HG02852 (cell line): ENCODE data around the gene HAPLN1.

ENCODE experiments used
- ATAC-seq: cut with Tn5 transposase; IDR thresholded peaks from one replicate; pipeline ENCODE4 v1.9.1; 2021; ENCODE audit warnings: mild to moderate bottlenecking, moderate library complexity; ENCODE audit not compliant: unreplicated experiment

Gene HAPLN1

DNA sequence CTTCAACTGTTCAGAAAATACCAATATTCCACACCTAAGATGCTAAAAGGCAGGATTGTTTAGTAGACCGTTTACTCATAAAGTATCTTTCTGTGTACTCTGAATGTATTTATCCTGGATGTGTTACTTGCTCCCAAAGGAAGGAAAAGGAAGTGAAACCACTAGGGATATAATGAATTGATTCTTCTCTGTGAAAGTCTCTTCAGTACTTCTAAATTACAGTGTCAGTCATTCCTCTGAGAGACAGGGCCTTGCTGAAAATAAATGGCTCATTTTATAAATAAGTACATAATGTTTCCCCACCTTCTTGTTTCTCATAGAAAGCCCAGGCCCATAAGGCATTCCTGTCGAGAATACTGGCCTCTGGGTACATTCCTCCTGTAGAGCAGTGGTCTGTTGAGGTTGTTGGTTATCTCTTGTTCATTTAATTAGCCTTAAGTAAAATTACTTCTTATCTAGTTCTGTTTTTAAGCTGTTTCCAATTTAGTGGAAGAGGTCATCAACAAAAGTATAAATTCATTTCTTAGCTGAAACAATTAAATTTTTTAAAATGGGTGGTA is 1.6 kb downstream of the HAPLN1 start:
- no peak for ATAC-seq

DNA sequence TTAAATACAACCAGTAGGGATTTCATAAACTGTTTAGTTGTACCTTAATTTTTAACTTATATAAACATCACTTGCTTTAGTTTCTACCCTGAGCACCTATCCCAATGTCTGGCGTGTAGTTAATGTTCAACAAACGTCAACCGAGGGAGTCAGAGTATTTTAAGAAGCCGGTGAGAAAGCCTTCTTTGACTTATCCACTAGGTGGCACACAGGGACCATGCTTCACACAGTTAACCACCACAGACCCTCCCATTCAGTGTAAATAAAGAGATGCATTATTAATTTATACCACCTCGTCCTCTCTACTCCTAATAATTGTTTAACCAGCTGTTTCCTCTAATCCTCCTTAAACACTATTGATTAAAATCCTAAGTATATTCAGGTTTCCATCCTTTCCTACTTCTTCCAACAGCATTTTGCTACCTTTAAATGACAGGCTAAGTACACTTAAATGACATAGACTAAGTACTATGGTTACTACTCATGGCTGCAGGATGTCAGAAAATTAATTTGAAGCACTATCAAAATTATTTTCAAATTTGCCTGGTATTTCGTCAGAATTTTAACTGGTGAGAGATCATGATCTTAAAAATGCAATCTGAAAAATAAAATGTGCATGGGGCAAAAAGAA is 2.3 kb downstream of the HAPLN1 start:
- peak; percentile 71 for ATAC-seq

DNA sequence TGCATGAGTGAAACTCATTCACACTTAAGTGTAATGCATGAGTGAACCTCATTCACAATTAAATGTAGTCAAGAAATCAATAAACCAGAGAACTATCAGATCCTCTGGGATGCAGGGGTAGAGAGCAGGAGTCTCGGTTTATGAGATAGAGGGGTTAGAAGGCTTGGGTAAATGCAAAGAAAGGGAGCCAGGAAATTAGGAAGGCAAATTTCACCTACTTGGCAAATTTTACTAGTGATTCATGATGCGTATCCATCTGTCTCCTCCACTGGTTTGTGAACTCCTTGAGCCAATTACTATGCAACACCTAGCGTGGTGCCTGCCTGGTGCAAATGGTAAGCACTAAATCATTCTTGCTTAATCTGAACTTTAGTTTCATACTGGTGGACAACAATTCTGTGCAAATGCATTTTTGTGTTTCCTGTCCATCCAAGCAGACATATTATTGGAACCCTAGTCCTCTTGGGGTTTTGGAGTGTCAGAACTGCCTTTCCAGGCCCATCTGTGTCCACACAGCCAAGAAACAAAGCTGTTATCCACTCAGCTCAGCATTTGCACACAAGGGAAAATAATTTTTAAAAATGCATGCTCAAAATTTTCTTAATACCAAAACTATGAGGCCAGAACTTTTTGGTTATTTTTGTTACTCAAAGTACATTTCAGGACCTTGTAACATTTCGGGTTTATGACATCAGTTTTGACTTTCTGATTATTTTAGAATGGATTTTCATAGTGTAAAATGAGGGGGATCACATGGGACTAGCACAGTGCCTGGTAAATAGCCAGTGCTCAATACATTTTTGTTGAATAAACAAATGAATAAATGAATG is 5.2 kb downstream of the HAPLN1 start:
- ATAC-seq = no peak

DNA sequence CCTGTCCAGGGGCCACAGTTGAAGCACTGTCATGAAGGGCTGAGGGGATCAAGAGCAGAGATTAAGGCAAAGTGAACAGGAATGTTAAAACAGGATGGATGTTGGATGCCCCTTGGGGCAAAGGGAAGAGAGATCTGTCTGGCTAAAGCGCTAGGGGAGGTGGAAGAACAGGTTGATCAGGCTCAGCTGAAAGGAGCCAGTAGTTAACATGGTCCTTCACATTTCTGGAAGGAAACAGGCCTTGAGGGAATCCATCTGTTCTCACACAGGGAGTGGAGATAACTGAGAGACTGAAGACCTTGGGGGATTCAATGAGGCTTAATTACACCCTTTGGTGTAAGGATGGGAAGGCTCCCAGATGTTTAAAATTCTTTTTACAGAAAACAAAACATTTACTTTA is 5.8 kb downstream of the HAPLN1 start:
- ATAC-seq = no peak

DNA sequence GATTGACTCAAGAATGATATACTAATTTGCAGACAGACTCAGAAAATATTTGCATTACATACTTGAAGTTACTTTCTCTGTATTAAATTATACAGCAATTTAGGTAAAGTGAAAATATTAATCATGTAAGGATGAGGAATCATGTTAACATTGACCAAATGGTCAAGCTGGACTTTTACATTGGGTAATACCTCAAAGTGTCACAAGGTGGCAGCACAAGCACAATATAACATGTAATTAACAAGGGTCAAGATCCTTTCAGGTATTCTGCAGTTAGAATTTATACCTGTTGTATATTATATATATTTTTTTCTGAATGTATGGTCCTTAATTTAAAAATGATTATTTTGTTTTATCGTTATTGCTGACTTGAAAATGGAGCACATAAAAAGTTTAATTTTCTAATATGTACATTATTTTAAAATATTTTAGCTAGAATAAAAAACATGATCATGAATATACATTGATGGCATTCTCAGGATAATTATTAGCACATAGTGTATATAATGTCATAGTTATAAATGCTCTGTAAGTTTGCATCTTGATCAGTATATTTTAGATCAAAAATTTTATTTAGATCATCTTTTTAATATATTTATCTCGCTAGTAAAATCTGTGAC is 8.6 kb downstream of the HAPLN1 start:
- peak; percentile 61 for ATAC-seq

DNA sequence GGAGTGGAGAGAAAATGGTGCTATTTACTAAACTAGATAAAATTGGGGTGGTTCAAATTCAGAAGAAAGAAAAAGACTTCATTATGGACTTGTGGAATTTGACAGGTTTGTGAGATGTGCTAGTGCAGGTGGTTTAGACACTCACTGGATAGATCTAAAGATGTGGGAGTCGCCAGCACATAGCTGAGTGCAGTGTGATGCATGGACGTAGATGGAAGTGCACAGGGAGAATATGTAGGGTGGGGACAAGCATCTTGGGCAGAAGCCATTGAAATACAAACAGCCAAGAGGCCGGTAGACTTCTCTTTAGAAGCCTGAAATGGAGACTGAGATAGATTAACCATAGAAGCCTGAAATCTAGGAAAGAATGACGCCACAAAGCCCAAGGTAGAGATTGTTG is 10.7 kb downstream of the HAPLN1 start:
- ATAC-seq = no peak

DNA sequence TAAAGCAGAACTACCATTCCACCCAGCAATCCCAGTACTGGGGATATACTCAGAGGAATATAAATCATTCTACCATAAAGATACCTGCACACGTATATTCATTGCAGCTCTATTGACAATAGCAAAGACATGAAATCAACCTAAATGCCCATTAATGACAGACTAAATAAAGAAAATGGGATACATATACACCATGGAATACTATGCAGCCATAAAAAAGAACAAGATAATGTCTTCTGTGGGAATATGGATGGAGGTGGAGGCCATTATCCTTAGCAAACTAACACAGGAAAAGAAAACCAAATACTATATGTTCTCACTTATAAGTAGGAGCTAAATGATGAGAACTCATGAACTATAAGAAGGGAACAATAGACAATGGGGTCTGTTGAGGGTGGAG is 12.5 kb downstream of the HAPLN1 start:
- no peak for ATAC-seq

DNA sequence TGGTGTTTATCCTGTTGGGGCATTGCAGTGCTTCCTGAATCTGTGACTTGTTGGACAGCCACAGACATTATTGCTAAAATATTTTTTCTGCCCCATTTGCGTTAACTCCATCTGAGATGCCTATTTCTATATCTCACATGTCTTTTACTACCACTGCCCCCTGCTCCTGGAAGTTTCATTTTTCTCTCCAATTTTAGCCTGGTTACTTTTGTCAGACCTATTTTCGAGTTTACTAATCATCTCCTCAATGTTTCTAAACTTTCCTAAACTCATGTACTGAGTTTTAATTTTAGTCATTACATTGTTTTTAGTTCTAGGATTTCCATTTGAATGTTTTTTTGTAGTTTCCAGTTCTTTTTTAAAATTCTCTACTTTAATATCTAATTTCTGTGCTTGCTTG is 17.6 kb downstream of the HAPLN1 start:
- ATAC-seq = peak; percentile 43

DNA sequence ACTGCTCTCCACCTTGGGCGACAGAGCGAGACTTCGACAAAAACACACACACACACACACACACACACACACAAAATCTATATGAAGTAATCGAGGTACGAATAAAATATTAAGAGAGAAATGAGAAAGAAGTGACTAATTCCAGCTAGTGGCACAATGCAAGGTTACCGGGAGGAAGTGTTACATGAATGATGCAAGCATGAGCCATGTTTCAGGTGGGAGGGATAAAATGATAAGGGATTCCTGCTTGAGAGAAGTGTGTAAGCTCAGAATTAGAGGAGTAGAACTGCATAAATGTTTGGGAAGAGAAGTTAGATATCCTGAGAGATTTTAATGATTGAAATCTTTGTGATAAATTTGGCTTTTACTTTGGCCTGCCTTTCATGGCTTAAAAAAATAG is 18.8 kb downstream of the HAPLN1 start:
- ATAC-seq = no peak

DNA sequence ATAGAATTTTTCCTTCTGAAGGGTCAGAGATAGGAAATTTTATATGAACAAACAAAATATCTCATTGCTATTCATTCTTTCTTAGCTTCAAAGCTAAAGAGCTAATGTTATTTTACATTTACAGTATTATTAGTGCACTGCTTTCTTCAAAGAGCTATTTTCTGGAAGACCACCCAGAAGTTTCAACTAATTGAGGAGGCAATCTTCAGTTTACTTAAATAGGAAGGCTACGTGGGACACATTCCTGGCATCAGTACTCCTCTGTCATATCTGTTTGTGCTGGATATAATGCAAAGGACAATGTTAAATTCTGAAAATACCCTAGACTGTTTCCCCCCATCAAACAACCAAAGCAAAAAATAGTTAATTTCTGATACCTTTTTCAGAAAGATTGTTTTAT is 30.8 kb downstream of the HAPLN1 start:
- ATAC-seq = no peak

DNA sequence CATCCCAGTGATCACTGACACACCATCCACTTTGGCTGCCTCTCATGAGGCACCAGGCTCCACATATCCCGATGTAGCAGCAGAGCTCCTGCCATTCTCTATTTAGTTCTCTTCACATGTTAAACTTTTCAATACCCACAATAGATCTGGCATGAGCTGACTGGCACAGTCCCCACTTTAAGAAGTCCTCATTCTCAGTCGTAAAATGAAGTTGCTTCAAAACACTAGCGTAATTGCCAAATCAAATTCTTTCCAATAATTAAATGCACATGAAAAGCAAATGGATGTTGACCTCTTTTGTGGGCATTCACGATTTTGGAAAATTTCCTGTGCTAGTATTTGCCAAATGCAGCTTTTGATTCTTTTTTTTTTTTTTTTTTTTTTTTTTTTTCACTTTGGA is 32.4 kb downstream of the HAPLN1 start:
- ATAC-seq = no peak

DNA sequence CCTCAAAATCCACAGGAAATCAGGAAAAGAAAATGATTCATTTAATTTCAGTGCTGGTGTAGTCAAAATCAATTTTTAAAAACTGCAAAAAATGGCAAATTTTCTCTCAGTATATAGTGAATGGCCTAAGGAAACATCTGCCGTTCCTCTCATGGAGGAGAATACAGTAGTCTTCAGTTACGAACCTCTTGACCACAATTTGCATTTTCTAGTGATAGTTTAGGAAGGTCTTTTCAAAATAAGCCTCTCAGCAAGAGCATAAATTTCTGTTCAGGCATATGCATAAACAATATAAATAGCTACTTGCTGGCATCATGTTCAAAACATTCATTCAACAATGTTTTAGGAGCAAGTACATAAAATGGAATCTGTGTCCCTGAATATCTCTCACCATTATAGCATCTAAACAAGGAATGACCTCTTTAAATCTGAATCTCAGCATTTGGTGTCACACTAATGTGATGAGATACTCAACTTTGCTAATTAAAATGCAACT is 33.5 kb downstream of the HAPLN1 start:
- no peak for ATAC-seq

DNA sequence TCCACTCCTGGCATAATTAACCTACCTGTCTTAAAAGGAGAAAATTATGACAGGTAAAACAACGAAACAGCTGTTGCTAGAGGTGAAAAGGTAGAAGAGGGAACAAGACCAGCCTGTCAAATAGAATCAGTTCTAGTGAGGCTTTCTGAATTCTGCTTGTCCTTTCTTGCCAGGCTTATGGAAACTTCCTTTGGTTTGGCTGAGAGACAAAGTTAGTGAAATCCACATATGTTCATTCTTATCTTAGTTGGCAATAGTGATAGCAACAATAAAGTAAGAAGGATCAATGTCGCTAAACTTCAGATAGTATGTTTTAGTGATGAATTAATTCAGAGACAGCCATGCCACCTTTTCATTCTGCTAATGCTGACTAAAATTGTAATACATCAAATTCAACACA is 34.4 kb downstream of the HAPLN1 start:
- ATAC-seq = no peak

DNA sequence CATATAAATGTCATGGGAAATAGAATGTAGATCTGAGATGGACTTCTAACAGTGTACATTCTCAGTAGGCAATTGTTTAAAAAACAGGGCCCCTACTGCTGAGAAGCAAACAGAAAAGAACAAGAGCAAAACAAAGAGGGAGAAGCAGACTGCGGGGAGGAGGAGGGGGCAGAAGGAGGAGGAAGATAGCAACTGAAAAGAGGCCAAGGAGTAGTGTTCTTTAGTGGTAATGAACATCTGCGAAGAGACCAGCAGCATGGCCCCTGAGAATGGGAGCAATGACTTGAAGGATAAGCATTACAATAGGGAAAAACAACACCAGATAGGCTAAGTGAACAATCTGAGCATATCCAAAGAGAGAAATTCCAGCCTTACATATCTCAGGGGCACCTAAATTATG is 36.8 kb downstream of the HAPLN1 start:
- ATAC-seq = no peak

DNA sequence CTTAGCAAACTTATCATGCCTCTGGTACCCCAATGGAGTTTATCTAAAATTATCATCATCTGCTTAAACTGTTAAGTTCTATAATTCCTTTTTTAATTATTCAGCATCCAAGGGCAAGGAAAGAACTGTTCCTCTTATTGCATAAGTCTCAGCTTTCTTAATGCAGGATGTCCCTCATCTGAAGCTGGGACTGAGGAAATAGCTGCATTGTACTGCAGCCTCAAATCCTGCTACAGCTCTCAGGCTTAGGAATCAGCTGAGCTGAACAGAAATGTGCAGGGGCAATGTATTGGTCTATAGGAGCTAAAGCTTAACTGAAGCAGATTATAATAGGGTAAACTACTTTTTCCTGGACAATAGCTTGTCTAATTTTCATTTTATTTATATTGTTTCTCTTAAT is 48.0 kb downstream of the HAPLN1 start:
- ATAC-seq = no peak

DNA sequence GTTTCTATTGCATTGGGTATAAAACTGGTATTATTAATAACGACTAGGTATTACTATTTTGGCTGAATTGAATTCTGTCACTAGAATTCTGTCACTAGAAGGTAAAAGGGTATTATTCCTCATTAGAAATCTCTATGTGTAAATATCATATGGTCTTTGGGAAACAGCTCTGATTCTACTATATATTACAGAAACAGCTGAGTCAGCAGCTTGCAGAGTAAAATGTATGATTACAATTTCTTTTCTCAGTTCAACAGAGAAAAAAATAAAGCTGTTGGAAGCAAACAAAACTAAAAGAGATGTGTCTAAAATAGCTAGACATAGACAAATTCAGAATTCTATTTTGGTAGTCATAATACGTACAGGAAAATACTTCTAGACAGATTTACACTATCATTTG is 48.5 kb downstream of the HAPLN1 start:
- ATAC-seq = no peak

DNA sequence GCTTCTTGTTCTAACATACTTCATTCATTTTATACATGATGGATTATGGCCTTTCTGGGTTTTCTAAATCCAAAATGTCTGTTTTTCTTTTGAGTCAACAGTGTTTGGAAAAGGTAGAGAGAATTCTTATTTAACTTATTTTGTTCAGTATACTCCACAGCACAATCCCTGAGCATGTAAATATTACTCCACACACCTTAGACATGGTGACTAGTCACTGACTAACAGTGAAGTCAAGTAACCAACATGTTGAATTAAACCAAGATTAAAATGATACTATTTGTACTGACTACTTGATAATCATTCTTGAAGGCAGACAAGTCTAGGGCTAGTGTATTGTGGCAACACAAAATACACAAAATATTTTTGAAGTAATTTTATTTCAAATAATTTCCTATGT is 55.0 kb downstream of the HAPLN1 start:
- ATAC-seq = no peak

DNA sequence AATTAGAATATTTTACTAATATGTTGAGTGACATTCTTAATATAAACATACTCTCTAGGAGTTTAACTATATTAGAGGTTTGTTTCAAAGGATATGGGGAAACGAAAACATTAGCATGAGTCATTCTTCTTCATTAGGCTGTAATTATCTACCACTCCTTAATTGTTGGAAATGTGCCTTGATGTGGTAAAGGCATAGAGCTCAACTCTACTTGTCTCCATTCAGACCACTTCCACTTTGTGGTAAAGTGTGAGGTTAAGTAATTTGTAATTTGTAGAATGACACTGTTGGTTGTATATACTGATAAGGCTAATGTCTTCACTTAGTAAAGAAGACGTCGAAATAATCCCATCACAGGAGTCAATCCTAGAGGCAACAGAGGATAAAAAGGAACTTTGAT is 58.1 kb downstream of the HAPLN1 start:
- ATAC-seq = peak; percentile 68

DNA sequence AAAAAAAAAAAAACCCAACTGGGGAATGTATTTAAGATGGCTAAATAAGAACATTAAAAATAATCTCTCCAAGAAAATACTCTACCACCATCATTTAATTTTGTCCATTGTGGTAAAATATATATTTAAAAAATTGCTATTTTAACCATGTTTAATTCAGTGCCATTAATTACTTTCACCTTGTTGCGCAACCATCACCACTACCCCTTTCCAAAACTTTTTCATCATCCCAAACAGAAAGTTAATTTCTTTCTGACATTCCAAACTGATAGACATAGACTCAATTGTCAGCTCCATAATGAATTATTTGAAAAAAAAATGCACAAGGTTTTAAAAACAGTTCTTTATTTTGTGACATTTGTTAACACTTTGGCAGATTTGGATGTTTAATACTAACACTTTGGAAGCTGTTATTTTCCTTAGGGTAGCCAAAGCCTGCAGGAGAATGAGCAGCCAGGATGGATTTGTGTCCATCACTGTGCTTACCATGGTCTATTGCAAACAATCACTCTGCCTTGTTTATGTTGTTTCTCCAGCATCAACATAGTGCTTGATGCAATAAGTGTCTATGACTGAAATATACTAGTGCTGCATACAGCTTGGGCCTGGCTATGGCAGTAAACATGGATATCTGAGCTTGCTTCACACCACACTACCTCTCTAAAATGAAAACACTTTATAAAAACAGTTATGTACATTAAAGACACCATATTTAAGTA is 62.7 kb downstream of the HAPLN1 start:
- ATAC-seq = no peak

DNA sequence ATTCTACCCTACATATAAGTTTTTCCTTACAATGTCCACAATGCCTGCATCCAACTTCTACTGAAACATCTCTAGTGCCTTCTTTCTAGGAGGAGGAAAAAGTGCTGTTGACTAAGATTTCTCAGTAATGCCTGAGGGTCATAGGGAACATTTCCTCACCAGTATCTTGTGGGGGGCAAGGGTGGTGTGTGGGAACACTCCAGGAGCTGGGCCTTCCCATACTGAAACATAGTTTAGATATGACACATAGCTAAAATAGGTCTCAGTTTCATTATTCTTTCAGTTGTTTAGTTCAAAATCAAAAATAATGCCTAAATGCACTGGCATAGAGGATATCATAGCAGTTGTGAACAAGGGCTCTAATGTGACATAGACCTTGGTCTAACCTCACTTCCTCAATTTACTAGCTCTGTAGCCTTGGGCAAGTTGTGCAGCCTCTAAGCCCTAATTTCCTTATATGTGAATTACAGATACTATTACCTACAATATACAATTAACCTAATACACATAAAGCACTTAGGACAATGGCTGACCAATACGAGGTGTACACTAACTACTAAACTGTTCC is 66.1 kb downstream of the HAPLN1 start:
- ATAC-seq = peak; percentile 51

DNA sequence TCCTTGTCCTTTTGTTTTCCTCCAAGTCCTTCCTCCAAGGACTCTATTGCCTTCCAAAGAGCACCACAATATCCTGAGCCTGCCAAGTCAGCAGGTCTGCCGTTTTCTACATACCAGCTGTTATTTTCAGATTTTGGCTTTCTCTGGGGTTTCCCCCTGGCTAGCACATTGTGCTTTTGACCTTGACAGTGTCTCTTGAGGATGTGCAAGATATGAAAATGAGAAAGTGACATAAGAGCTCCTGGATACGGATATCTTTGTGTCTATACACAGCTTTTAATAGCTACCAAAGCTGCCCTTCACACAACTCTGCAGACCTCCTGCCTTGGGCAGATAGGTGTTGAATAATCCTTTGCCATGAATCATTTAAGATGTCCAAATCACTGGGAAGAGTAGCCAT is 67.0 kb downstream of the HAPLN1 start:
- peak; percentile 87 for ATAC-seq
